NOMO-1 (cell line): ENCODE data around the gene ADARB1.
"Not testable (repeated sequence)": the region's sequence is repeated elsewhere in the genome, so short reads cannot be mapped to it uniquely, and the experiment has no call there.

Experiments
- DNase-seq, 2 experiments: peaks; one replicate each; lab custom pipeline; 2025; ENCODE audit not compliant: unreplicated experiment in 2 of 2; lab: John Stamatoyannopoulos, UW

The ADARB1 gene

GRCh38 chr21:45132841-45133573, 58.6 kb downstream of the ADARB1 start:
- no peak for DNase-seq

GRCh38 chr21:45133574-45134278, 59.3 kb downstream of the ADARB1 start:
- DNase-seq, result not testable (repeated sequence)

GRCh38 chr21:45134279-45135076, 60.1 kb downstream of the ADARB1 start:
- no peak for DNase-seq

GRCh38 chr21:45135122-45135521, 60.7 kb downstream of the ADARB1 start:
- no peak for DNase-seq

GRCh38 chr21:45135868-45136267, 61.5 kb downstream of the ADARB1 start:
- no peak for DNase-seq

- no peak for DNase-seq
Observed at GRCh38 chr21:45136500-45136899, 62.1 kb downstream of the ADARB1 start.

- DNase-seq, result peak; percentile 41 to 67
Observed at GRCh38 chr21:45136927-45137611, 62.7 kb downstream of the ADARB1 start.

- DNase-seq, result no peak
Observed at GRCh38 chr21:45137612-45137937, 63.2 kb downstream of the ADARB1 start.

GRCh38 chr21:45138199-45139002, 64.0 kb downstream of the ADARB1 start:
- DNase-seq, result peak; percentile 48 to 75

- not testable (repeated sequence) for DNase-seq
Observed at GRCh38 chr21:45139003-45139360, 64.6 kb downstream of the ADARB1 start.

GRCh38 chr21:45139473-45139872, 65.1 kb downstream of the ADARB1 start:
- no peak for DNase-seq

- DNase-seq, result peak; percentile 78 to 84
Observed at GRCh38 chr21:45140346-45140940, 66.1 kb downstream of the ADARB1 start.

GRCh38 chr21:45140944-45141343, 66.6 kb downstream of the ADARB1 start:
- DNase-seq, result not testable (repeated sequence)

GRCh38 chr21:45141507-45141906, 67.1 kb downstream of the ADARB1 start:
- no peak for DNase-seq

- no peak for DNase-seq
Observed at GRCh38 chr21:45142469-45143308, 68.3 kb downstream of the ADARB1 start.

- no peak for DNase-seq
Observed at GRCh38 chr21:45143855-45144254, 69.5 kb downstream of the ADARB1 start.

GRCh38 chr21:45145146-45145545, 70.8 kb downstream of the ADARB1 start:
- no peak for DNase-seq

- not testable (repeated sequence) for DNase-seq
Observed at GRCh38 chr21:45145846-45146245, 71.5 kb downstream of the ADARB1 start.

GRCh38 chr21:45146306-45146705, 71.9 kb downstream of the ADARB1 start:
- DNase-seq, result no peak
